HCT116 (cell line): Measurements from ENCODE around the gene KRT82. TPM values are rescaled to one million over a fixed set of nuclear protein-coding genes. Genes with fewer than 3 reads are reported as not detected.

Source experiments
- ATAC-seq: fragments of 200-7000 bp; cut with Tn5 transposase; 2 replicates; pipeline ENCODE4 v1.9.1; 2020; ENCODE audit warnings: mild to moderate bottlenecking, moderate library complexity
- BruUV-seq: library from RNA; stranded (reverse); fragments of 400-500 nt; replicated peaks from 2 replicates; lab custom pipeline; 2021; lab: Mats Ljungman, UMichigan
- CTCF ChIA-PET: fragments of 300-600 bp; sonication (Branson Sonifier 250); formaldehyde crosslinking; loops from one replicate; lab custom pipeline; 2021; ENCODE audit warnings: antibody characterized with exemption; lab: Charles Lee
- POLR2A ChIA-PET: fragments of 300-600, 350-600 bp; sonication (Branson Sonifier 250); formaldehyde crosslinking; loops from one replicate; lab custom pipeline; 2021; ENCODE audit warnings: antibody characterized with exemption; lab: Charles Lee
- RAD21 ChIA-PET, 2 experiments: fragments of 300-600 bp; sonication (Branson Sonifier 250); formaldehyde crosslinking; loops; one replicate each; lab custom pipeline; 2023; ENCODE audit warnings: low total read pairs in 2 of 2; ENCODE audit not compliant: uncharacterized antibody in 2 of 2, unreplicated experiment in 2 of 2, low non-redundant PET in 1 of 2; lab: Charles Lee
- DNase-seq: peaks from one replicate; pipeline ENCODE4 v3.0.0-alpha.2; 2010; ENCODE audit warnings: low read depth, low spot score
- H2AFZ ChIP-seq: fragments of 200-600 bp; shearing (Covaris generic), sonication (generic); 2 replicates; pipeline ENCODE4 v1.6.1; 2017; ENCODE audit warnings: low read depth, mixed run types, mixed read lengths, antibody characterized with exemption, low read length; ENCODE audit not compliant: poor library complexity, severe bottlenecking
- H3K27ac ChIP-seq: 2 replicates; pipeline ENCODE4 v1.5.1; 2012; ENCODE audit warnings: low read depth, low read length
- H3K27me3 ChIP-seq: fragments of 200-600 bp; sonication (generic); 2 replicates; pipeline ENCODE4 v1.6.1; 2016; ENCODE audit warnings: mixed run types, low read length, mixed read lengths; ENCODE audit not compliant: insufficient read depth
- H3K36me3 ChIP-seq, 2 experiments: fragments of 200-500 bp in 1 of 2; fragments of 200-600 bp in 1 of 2; sonication (Bioruptor generic) in 1 of 2; sonication (generic) in 1 of 2; 2 replicates each; pipeline versions ENCODE4 v1.5.1 to v1.6.1; 2014 to 2016; ENCODE audit warnings: low read length in 2 of 2, inconsistent platforms in 1 of 2, mixed read lengths in 1 of 2, mixed run types in 1 of 2; ENCODE audit not compliant: insufficient read depth in 2 of 2, control insufficient read depth in 1 of 2
- H3K4me1 ChIP-seq, 2 experiments: fragments of 200-600 bp in 1 of 2; sonication (generic) in 1 of 2; 2 replicates each; pipeline versions ENCODE4 v1.5.1 to v1.6.1; 2012 to 2017; ENCODE audit warnings: low read length in 2 of 2, inconsistent platforms in 1 of 2, mild to moderate bottlenecking in 1 of 2, mixed read lengths in 1 of 2, mixed run types in 1 of 2, moderate library complexity in 1 of 2; ENCODE audit not compliant: insufficient read depth in 2 of 2, control insufficient read depth in 1 of 2
- H3K4me2 ChIP-seq: fragments of 200-600 bp; sonication (generic); 2 replicates; pipeline ENCODE4 v1.6.1; 2017; ENCODE audit warnings: mixed run types, low read length, mixed read lengths
- H3K4me3 ChIP-seq, 2 experiments: fragments of 200-600 bp in 1 of 2; sonication (generic) in 1 of 2; replicated peaks in 1 of 2; 2 replicates each; pipeline ENCODE4 v1.5.1; 2011 to 2016; ENCODE audit warnings: low read length in 2 of 2, control low read depth in 1 of 2, low read depth in 1 of 2, mild to moderate bottlenecking in 1 of 2, mixed read lengths in 1 of 2, mixed run types in 1 of 2
- H3K79me2 ChIP-seq: fragments of 200-600 bp; sonication (generic); 2 replicates; pipeline ENCODE4 v1.6.1; 2017; ENCODE audit warnings: mild to moderate bottlenecking, mixed run types, low read length, moderate library complexity, mixed read lengths; ENCODE audit not compliant: insufficient read depth
- H3K9ac ChIP-seq: fragments of 200-600 bp; sonication (generic); 2 replicates; pipeline ENCODE4 v1.6.1; 2016; ENCODE audit warnings: low read length, mixed read lengths
- H3K9me2 ChIP-seq: fragments of 200-600 bp; sonication (generic), shearing (Covaris generic); 2 replicates; pipeline ENCODE4 v1.6.1; 2017; ENCODE audit warnings: mixed run types, mild to moderate bottlenecking, moderate library complexity; ENCODE audit not compliant: insufficient read depth
- H3K9me3 ChIP-seq, 2 experiments: fragments of 200-500 bp in 1 of 2; fragments of 200-600 bp in 1 of 2; sonication (Bioruptor generic) in 1 of 2; sonication (generic) in 1 of 2; 2 replicates each; pipeline ENCODE4 v1.6.1; 2014 to 2017; ENCODE audit warnings: low read length in 2 of 2, mixed read lengths in 2 of 2, inconsistent platforms in 1 of 2, low read depth in 1 of 2, mild to moderate bottlenecking in 1 of 2, mixed run types in 1 of 2, moderate library complexity in 1 of 2; ENCODE audit not compliant: control insufficient read depth in 1 of 2, insufficient read depth in 1 of 2
- H4K20me1 ChIP-seq: fragments of 200-600 bp; sonication (generic), shearing (Covaris generic); 2 replicates; pipeline ENCODE4 v1.6.1; 2017; ENCODE audit warnings: mixed run types, mild to moderate bottlenecking, moderate library complexity; ENCODE audit not compliant: insufficient read depth
- CBX3 ChIP-seq: IDR thresholded peaks from 2 replicates; pipeline ENCODE4 v1.6.1; 2012; ENCODE audit warnings: low read depth
- CEBPB ChIP-seq: IDR thresholded peaks from 2 replicates; pipeline ENCODE4 v1.6.1; 2012; ENCODE audit warnings: low read depth
- CTCF ChIP-seq, 3 experiments: fragments of 200-600 bp in 1 of 3; sonication (generic) in 1 of 3; IDR thresholded peaks in 2 of 3; conservative IDR thresholded peaks in 1 of 3; 2 replicates each; pipeline ENCODE4 v1.5.1; 2012 to 2017; ENCODE audit warnings: low read depth in 2 of 3, low read length in 2 of 3, antibody characterized with exemption in 1 of 3, borderline replicate concordance in 1 of 3, control low read depth in 1 of 3, mild to moderate bottlenecking in 1 of 3, mixed read lengths in 1 of 3, mixed run types in 1 of 3, moderate library complexity in 1 of 3; ENCODE audit not compliant: insufficient read depth in 1 of 3
- ELF1 ChIP-seq: IDR thresholded peaks from 2 replicates; pipeline ENCODE4 v1.6.1; 2012; ENCODE audit warnings: low read depth, borderline replicate concordance
- EZH2 ChIP-seq: fragments of 200-600 bp; sonication (generic); IDR thresholded peaks from 2 replicates; pipeline ENCODE4 v1.6.1; 2017; ENCODE audit warnings: antibody characterized with exemption, mixed run types
- EZH2phosphoT487 ChIP-seq: fragments of 200-600 bp; IDR thresholded peaks from 2 replicates; pipeline ENCODE4 v1.6.1; 2018; ENCODE audit warnings: antibody characterized with exemption, borderline replicate concordance
- FOSL1 ChIP-seq: IDR thresholded peaks from 2 replicates; pipeline ENCODE4 v1.6.1; 2012; ENCODE audit warnings: low read depth
- JUND ChIP-seq: IDR thresholded peaks from 2 replicates; pipeline ENCODE4 v1.6.1; 2012
- MAX ChIP-seq: IDR thresholded peaks from 2 replicates; pipeline ENCODE4 v1.6.1; 2012
- POLR2A ChIP-seq: IDR thresholded peaks from 2 replicates; pipeline ENCODE4 v1.7.0; 2011; ENCODE audit warnings: borderline replicate concordance; ENCODE audit not compliant: insufficient read depth, insufficient read length; ENCODE audit errors: extremely low read depth
- POLR2AphosphoS5 ChIP-seq: IDR thresholded peaks from 2 replicates; pipeline ENCODE4 v1.6.1; 2011; ENCODE audit warnings: mild to moderate bottlenecking, low read depth, low read length, moderate library complexity
- RAD21 ChIP-seq: IDR thresholded peaks from 2 replicates; pipeline ENCODE4 v1.6.1; 2012; ENCODE audit warnings: low read depth, mild to moderate bottlenecking
- REST ChIP-seq: IDR thresholded peaks from 2 replicates; pipeline ENCODE4 v1.6.1; 2012; ENCODE audit warnings: low read depth
- SIN3A ChIP-seq: IDR thresholded peaks from 2 replicates; pipeline ENCODE4 v1.6.1; 2012; ENCODE audit warnings: low read depth
- SP1 ChIP-seq: IDR thresholded peaks from 2 replicates; pipeline ENCODE4 v1.6.1; 2012; ENCODE audit warnings: low read depth
- SRF ChIP-seq: IDR thresholded peaks from 2 replicates; pipeline ENCODE4 v1.6.1; 2012; ENCODE audit warnings: low read depth
- YY1 ChIP-seq: IDR thresholded peaks from 2 replicates; pipeline ENCODE4 v1.6.1; 2011; ENCODE audit warnings: low read length, low read depth, moderate library complexity, mild to moderate bottlenecking; ENCODE audit not compliant: insufficient replicate concordance; ENCODE audit errors: extremely low read depth
- ZBTB33 ChIP-seq: IDR thresholded peaks from 2 replicates; pipeline ENCODE4 v1.6.1; 2011; ENCODE audit warnings: mild to moderate bottlenecking, low read length, moderate library complexity; ENCODE audit not compliant: insufficient replicate concordance; ENCODE audit errors: extremely low read depth
- ZFX ChIP-seq: fragments of 450-650 bp; IDR thresholded peaks from 2 replicates; pipeline ENCODE4 v1.6.1; 2017
- ZNF274 ChIP-seq: fragments of 200-500 bp; sonication (Bioruptor generic); IDR thresholded peaks from 2 replicates; pipeline ENCODE4 v1.6.1; 2014; ENCODE audit warnings: mild to moderate bottlenecking, low read depth, low read length, inconsistent platforms
- intact Hi-C: fragments of 100-400 bp; cut with micrococcal nuclease; formaldehyde crosslinking; loops from 2 replicates; pipeline ENCODE4 v1.10.0; 2022
- total RNA-seq: library from RNA; stranded (reverse); gene quantifications from one replicate; pipeline ENCODE4 v1.2.1, GENCODE V29; 2021; ENCODE audit not compliant: unreplicated experiment

KRT82 gene
- total RNA-seq, 1 experiment from 2014 or later, result not detected

GRCh38 chr12:52389313-52390207 lies 16.6 kb downstream of the KRT82 start:
- TF ChIP-seq ELF1, result no peak
- no peak for TF ChIP-seq ZBTB33
- no peak for TF ChIP-seq POLR2AphosphoS5
- no peak for TF ChIP-seq MAX
- TF ChIP-seq CBX3, result no peak
- TF ChIP-seq REST, result no peak
- TF ChIP-seq EZH2phosphoT487, result no peak
- TF ChIP-seq ZFX, result no peak
- TF ChIP-seq ZNF274, result no peak
- no peak for TF ChIP-seq SIN3A
- TF ChIP-seq POLR2A, result no peak
- no peak for TF ChIP-seq SRF
- TF ChIP-seq CEBPB, result no peak
- TF ChIP-seq EZH2, result no peak
- TF ChIP-seq FOSL1, result no peak
- TF ChIP-seq YY1, result no peak
- no peak for TF ChIP-seq CTCF (IDR thresholded peaks at IDR 0.05 in 2 of 3, conservative IDR thresholded peaks at IDR 0.05 in 1 of 3; ENCODE audit: borderline replicate concordance in 1 of 3, insufficient read depth in 1 of 3, low read depth in 2 of 3, low read length in 2 of 3)
- no peak for TF ChIP-seq SP1
- TF ChIP-seq RAD21, result no peak
- no peak for TF ChIP-seq JUND
- H4K20me1 ChIP-seq, result no peaks in the 10 kb centered on the region
- peaks cover 0 to 20% of the 10 kb centered on the region in 2 experiments; a peak in 1 of 4 replicates for H3K4me1 ChIP-seq
- ChIA-PET RAD21 (no interaction called here), CTCF (interaction anchor here (0.6 kb wide), 1 partner anchor 143 kb away, joined by 4 read pairs; no protein-coding TSS in a partner anchor), POLR2A (no interaction called here)
- H3K9ac ChIP-seq, result no peak overlapping the region
- no TSS peak for BruUV-seq
- DNase-seq, result no peak
- intact Hi-C loops, result loop anchor here (5.0 kb wide), 1 partner anchor 193 kb away; no protein-coding TSS in a partner anchor
- H3K4me2 ChIP-seq, result no peak overlapping the region
- no peaks in the 10 kb centered on the region for H3K79me2 ChIP-seq
- H3K9me2 ChIP-seq, result no peaks in the 10 kb centered on the region
- no peaks in the 10 kb centered on the region for H3K36me3 ChIP-seq
- H3K27ac ChIP-seq, result no peak overlapping the region
- no peak for ATAC-seq
- H3K4me3 ChIP-seq, result no peak overlapping the region
- H3K27me3 ChIP-seq, result no peaks in the 10 kb centered on the region
- H3K9me3 ChIP-seq, result no peaks in the 10 kb centered on the region
- no peak overlapping the region for H2AFZ ChIP-seq
